ENCODE results near the gene ARHGEF37.

DNA sequence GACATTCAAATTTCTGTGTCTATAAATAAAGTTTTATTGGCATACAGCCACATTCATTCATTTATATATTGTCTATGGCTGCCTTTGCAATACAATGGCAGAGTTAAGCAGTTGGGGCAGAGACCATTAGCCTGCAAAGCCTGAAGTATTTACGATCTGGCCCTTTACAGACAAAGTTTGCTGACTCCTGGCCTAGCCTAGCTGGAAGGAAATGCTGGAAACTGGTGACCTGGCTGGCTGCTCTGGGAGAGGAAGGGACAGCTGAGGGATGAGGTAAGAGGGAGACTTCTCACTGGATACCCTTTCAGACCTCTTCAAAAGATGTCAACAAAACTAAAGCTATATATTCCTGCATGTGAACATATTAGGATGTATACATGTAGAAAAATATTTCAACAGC is 82.8 kb downstream of the ARHGEF37 start:
- TF ChIP-seq, protein P1, sequence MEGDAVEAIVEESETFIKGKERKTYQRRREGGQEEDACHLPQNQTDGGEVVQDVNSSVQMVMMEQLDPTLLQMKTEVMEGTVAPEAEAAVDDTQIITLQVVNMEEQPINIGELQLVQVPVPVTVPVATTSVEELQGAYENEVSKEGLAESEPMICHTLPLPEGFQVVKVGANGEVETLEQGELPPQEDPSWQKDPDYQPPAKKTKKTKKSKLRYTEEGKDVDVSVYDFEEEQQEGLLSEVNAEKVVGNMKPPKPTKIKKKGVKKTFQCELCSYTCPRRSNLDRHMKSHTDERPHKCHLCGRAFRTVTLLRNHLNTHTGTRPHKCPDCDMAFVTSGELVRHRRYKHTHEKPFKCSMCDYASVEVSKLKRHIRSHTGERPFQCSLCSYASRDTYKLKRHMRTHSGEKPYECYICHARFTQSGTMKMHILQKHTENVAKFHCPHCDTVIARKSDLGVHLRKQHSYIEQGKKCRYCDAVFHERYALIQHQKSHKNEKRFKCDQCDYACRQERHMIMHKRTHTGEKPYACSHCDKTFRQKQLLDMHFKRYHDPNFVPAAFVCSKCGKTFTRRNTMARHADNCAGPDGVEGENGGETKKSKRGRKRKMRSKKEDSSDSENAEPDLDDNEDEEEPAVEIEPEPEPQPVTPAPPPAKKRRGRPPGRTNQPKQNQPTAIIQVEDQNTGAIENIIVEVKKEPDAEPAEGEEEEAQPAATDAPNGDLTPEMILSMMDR (IDR thresholded peaks at IDR 0.05; ENCODE audit: low read depth, low read length, poor library complexity, severe bottlenecking): no peak
- no peak for TF ChIP-seq EZH2phosphoT487 (IDR thresholded peaks at IDR 0.05; ENCODE audit: borderline replicate concordance, low read length)
